Stimulated activated CD4-positive, alpha-beta T cell treated with anti-CD3 and anti-CD28 coated beads, Interleukin-4, amount 100 ng/mL, for 1 hour (primary cell): ENCODE measurements around the gene AGTPBP1.
"Not testable (repeated sequence)": the region's sequence is repeated elsewhere in the genome, so short reads cannot be mapped to it uniquely, and the experiment has no call there.

Experiments used
- DNase-seq: peaks from one replicate; pipeline ENCODE4 v3.0.0-alpha.2; 2020

The AGTPBP1 gene

GRCh38 chr9:85610074-85610860 is 131.5 kb downstream of the AGTPBP1 start:
- DNase-seq: no peak

GRCh38 chr9:85605905-85606304 is 135.8 kb downstream of the AGTPBP1 start:
- no peak for DNase-seq

- DNase-seq: no peak
Observed at GRCh38 chr9:85603936-85604335, 137.8 kb downstream of the AGTPBP1 start.

- no peak for DNase-seq
Observed at GRCh38 chr9:85602742-85603141, 139.0 kb downstream of the AGTPBP1 start.

GRCh38 chr9:85600675-85601263 is 141.0 kb downstream of the AGTPBP1 start:
- no peak for DNase-seq

- no peak for DNase-seq
Observed at GRCh38 chr9:85599540-85600105, 142.1 kb downstream of the AGTPBP1 start.

GRCh38 chr9:85594316-85594715 is 147.4 kb downstream of the AGTPBP1 start:
- DNase-seq: no peak

GRCh38 chr9:85586684-85587083 is 155.1 kb downstream of the AGTPBP1 start:
- no peak for DNase-seq

- DNase-seq: no peak
Observed at GRCh38 chr9:85577353-85577952, 164.3 kb downstream of the AGTPBP1 start.

- no peak for DNase-seq
Observed at GRCh38 chr9:85575868-85576267, 165.9 kb downstream of the AGTPBP1 start.

- DNase-seq: not testable (repeated sequence)
Observed at GRCh38 chr9:85573546-85573945, 168.2 kb downstream of the AGTPBP1 start.

- DNase-seq: not testable (repeated sequence)
Observed at GRCh38 chr9:85572917-85573316, 168.8 kb downstream of the AGTPBP1 start.

- DNase-seq: no peak
Observed at GRCh38 chr9:85569988-85570387, 171.8 kb downstream of the AGTPBP1 start.

GRCh38 chr9:85559526-85559925 is 182.2 kb downstream of the AGTPBP1 start:
- DNase-seq: no peak

- no peak for DNase-seq
Observed at GRCh38 chr9:85554349-85554748, 187.4 kb downstream of the AGTPBP1 start.

GRCh38 chr9:85553475-85553874 is 188.3 kb downstream of the AGTPBP1 start:
- DNase-seq: no peak

- DNase-seq: no peak
Observed at GRCh38 chr9:85547599-85547998, 194.2 kb downstream of the AGTPBP1 start.

GRCh38 chr9:85543196-85543595 is 198.6 kb downstream of the AGTPBP1 start:
- no peak for DNase-seq

GRCh38 chr9:85541876-85542275 is 199.9 kb downstream of the AGTPBP1 start:
- DNase-seq: no peak

- DNase-seq: no peak
Observed at GRCh38 chr9:85536514-85536913, 205.2 kb downstream of the AGTPBP1 start.

GRCh38 chr9:85536076-85536475 is 205.7 kb downstream of the AGTPBP1 start:
- DNase-seq: no peak

- DNase-seq: no peak
Observed at GRCh38 chr9:85534340-85534739, 207.4 kb downstream of the AGTPBP1 start.

- no peak for DNase-seq
Observed at GRCh38 chr9:85533538-85533937, 208.2 kb downstream of the AGTPBP1 start.

- DNase-seq: no peak
Observed at GRCh38 chr9:85530721-85531120, 211.0 kb downstream of the AGTPBP1 start.
